SJSA1 (cell line): ENCODE results near the gene BAIAP2. TPM values are rescaled to one million over a fixed set of nuclear protein-coding genes. Genes with fewer than 3 reads are reported as not detected.

Source experiments
- DNase-seq, 2 experiments: peaks; one replicate each; pipeline ENCODE4 v3.0.0-alpha.2; 2015 to 2020; ENCODE audit warnings: low spot score in 2 of 2, low read depth in 1 of 2
- H3K27ac ChIP-seq: fragments of 250-450 bp; sonication (Bioruptor Pico); 2 replicates; pipeline ENCODE4 v1.5.1; 2020; ENCODE audit warnings: mild to moderate bottlenecking, moderate library complexity
- H3K27me3 ChIP-seq: fragments of 250-450 bp; sonication (Bioruptor Pico); replicated peaks from 2 replicates; pipeline ENCODE4 v1.5.1; 2020; ENCODE audit warnings: mild to moderate bottlenecking, moderate library complexity
- H3K36me3 ChIP-seq: fragments of 250-450 bp; sonication (Bioruptor Pico); 2 replicates; pipeline ENCODE4 v1.5.1; 2020; ENCODE audit warnings: mild to moderate bottlenecking
- H3K4me1 ChIP-seq: fragments of 250-450 bp; sonication (Bioruptor Pico); replicated peaks from 2 replicates; pipeline ENCODE4 v1.6.1; 2021; ENCODE audit warnings: mild to moderate bottlenecking
- H3K4me3 ChIP-seq: fragments of 250-450 bp; sonication (Bioruptor Pico); 2 replicates; pipeline ENCODE4 v1.5.1; 2020; ENCODE audit warnings: mild to moderate bottlenecking
- H3K9me3 ChIP-seq: fragments of 250-450 bp; sonication (Bioruptor Pico); replicated peaks from 2 replicates; pipeline ENCODE4 v1.5.1; 2020; ENCODE audit warnings: mild to moderate bottlenecking
- total RNA-seq: library from RNA; depleted of rRNA; stranded (reverse); fragments of >200 nt; shearing (Covaris generic); gene quantifications from 2 replicates; pipeline ENCODE4 v1.2.3, GENCODE V29; 2014

The BAIAP2 gene
- total RNA-seq, 1 experiment from 2014 or later: 37.6 TPM

DNA sequence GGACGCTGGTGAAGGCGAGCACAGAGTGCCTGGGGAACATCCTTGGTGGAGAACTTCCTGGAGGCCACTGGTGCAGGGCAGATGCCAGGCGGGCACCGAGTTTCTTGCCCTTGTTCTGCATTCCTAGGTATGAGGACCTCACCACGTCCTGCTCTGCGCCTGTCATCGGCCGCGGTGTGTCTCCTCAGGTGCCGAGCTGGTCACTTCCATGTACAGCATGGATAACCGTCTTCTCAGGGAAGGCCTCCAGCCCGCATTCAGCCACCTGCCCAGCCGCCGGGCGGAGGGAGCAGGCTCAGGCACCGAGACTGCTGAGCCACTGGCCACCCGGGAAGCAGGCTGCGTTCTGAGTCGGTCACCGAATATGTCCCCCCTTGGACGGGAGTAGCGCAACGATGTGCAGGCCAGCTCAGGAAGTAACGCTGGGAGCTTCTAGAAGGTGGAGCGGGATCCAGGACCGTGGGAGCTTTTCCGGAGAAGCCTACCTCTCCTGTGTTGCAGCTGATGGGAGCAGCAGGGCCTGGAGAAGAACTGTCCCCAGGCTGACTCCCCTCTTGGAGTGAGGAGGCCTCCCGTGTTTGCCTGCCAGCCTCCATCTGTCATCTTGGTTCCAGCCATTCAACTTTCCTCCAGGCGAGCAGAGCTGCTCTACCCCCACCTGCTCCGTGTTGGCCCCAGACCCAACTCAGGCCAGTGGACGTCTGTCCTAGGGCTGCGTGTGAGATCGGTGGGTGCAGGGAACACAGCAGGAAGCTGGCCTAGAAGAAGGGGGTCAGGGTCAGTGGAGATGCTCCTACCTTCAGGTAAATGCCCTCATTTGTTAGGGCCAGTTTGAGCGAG is 2.1 kb upstream of the BAIAP2 start:
- H3K9me3 ChIP-seq: 0 out of 2 replicates have a peak, but pooled peaks cover 5% of the 10 kb centered on the region
- peaks cover 27% of the 10 kb centered on the region for H3K36me3 ChIP-seq
- 0 out of 2 replicates have a peak, but pooled peaks cover 3% of the 10 kb centered on the region for H3K27me3 ChIP-seq
- no peak overlapping the region for H3K27ac ChIP-seq
- no peak overlapping the region for H3K4me3 ChIP-seq
- H3K4me1 ChIP-seq: peaks cover 26% of the 10 kb centered on the region
- DNase-seq: no peak

DNA sequence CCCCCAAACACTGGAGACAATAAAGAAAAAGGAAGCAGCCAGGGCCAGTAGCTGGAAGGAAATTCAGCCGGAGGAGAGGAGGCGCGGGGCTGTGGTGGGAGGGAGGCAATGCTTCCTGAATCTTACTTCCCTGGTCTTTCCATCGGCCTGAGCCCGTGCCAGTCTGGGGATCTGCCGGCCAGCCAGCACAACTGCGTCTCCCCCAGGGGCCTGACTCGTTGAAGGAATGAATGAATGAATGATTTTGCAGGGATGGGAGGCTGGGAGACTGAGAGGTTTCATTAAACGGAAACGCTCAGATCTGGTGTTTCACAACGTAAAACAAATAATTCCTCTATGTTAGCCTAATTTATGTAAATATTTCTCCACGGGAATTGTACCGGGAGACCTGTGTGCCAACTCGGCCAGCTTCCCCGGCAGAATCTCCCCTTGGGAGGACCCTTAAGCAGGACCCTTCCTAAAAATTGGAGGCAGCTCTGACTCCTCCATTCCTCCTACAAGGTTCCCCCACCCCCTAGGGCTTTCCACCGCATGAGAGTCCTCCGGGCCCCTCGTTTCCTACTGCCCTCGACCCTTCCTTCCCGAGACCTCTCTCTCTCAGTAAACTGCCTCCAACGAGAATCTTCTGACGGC is 1.3 kb upstream of the BAIAP2 start:
- DNase-seq: no peak
- Histone ChIP-seq H3K4me3 (peak overlapping the region; percentile 86), H3K4me1 (peaks cover 31% of the 10 kb centered on the region), H3K27ac (no peak overlapping the region), H3K9me3 (0 out of 2 replicates have a peak, but pooled peaks cover 5% of the 10 kb centered on the region), H3K27me3 (0 out of 2 replicates have a peak, but pooled peaks cover 3% of the 10 kb centered on the region), H3K36me3 (peaks cover 35% of the 10 kb centered on the region)

DNA sequence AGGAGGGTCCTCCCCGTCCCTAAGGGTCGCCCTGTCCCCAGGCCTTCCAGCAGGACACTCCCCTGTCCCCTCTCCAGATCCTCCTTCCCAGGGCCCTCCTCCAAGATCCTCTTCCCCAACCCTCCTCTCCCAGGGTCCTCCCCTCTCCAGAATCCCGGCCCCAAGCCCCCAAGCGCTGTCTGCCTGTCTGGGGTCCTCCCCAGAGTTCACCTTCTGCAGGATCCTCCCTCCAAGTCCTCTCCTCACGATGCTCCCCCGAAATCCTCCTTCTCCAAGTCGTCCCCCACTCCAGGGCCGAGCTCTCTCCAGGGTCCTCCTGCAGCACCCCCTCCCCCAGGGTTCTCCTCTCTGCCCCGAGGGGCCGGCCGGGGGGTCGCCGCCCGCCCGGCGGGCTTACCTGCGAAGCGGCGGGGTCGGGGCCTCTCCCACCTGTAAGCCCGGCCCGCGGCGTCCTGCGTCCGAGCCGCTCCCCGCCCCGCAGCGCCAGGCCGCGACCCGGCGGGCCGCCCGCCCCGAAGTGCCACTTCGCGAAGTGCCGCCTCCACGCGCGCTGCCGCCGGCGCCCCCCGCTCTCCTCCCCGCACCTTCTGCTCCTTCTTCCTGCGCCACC is 678 bp upstream of the BAIAP2 start:
- Histone ChIP-seq H3K4me1 (peaks cover 38% of the 10 kb centered on the region), H3K36me3 (peaks cover 41% of the 10 kb centered on the region), H3K4me3 (peak overlapping the region; percentile 86), H3K9me3 (0 out of 2 replicates have a peak, but pooled peaks cover 5% of the 10 kb centered on the region), H3K27ac (no peak overlapping the region), H3K27me3 (0 out of 2 replicates have a peak, but pooled peaks cover 3% of the 10 kb centered on the region)
- no peak for DNase-seq

DNA sequence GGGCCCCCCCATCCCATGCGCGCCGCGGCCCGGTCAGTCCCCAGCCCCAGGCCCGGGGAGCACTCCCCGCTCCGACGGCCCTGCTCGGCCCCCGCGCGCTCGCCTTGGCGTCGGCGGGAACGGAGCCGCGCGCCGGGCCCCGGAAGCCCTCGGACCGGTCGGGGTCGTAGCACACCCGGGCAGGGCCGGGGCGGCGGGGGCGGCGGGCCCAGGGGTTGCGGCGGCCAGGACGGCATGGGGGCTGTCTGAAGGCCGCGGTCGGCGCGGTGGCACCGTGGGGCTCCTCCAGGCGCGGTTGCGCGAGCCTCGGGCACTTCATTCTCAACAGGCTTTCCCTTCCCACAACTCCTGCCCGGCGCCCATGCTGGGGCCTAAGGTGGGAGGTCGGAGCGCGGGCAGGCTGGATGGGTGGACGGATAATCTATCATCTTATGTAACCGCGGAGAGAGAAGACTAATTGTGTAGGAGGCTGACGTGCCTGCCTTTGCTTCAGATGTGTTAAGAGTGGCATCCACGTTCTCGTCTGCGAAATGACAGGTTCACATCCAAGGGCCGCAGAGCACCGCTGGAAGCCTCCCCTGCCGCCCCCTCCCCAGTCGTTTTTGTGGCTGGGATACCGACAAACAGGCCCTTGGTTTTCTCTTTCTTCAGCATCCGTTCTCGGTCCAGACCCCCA is 708 bp downstream of the BAIAP2 start:
- Histone ChIP-seq H3K27ac (no peak overlapping the region), H3K4me1 (peaks cover 52% of the 10 kb centered on the region), H3K4me3 (peak overlapping the region; percentile 86), H3K9me3 (0 out of 2 replicates have a peak, but pooled peaks cover 5% of the 10 kb centered on the region), H3K36me3 (peaks cover 49% of the 10 kb centered on the region), H3K27me3 (0 out of 2 replicates have a peak, but pooled peaks cover 3% of the 10 kb centered on the region)
- no peak for DNase-seq

DNA sequence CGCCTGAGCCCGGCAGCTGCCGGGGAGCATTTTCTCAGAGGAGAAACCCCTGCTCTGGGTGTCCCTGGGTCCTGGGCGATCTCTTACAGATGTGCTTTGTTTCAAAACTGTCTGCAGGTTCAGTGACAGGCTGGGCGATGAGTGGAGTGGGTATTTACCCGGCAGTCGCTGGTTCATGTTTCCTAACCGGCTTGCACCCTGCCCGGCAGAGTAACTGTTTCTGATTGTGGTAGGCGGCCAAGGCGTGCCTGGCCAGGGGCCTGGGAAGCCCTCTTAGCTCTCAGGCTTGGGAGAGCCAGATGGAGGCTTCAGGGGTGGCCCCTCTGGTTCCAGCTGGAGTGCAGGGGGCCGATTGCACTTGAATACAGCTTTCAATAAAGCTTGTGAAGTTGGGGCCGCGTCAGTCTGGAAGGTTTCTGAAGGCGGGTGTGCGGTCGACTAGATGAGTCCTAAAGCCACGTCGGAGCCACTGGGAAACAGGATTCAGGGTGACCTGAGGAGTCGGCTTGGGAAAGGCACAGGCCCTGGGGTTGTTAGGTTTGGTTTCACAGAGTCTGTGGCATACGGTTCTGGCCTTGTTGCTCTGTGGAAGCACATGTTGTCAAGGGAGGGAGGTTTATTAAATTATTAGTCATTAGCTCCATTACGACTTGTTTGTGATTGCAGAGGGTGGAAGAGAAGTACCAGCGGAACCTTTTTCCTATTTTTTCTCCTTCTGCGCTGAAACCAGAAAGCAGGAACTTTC is 1.4 kb downstream of the BAIAP2 start:
- no peak overlapping the region for H3K27ac ChIP-seq
- 0 out of 2 replicates have a peak, but pooled peaks cover 3% of the 10 kb centered on the region for H3K27me3 ChIP-seq
- H3K4me1 ChIP-seq: peaks cover 59% of the 10 kb centered on the region
- peaks cover 49% of the 10 kb centered on the region for H3K36me3 ChIP-seq
- H3K4me3 ChIP-seq: peak overlapping the region; percentile 86
- 0 out of 2 replicates have a peak, but pooled peaks cover 5% of the 10 kb centered on the region for H3K9me3 ChIP-seq
- DNase-seq: no peak

DNA sequence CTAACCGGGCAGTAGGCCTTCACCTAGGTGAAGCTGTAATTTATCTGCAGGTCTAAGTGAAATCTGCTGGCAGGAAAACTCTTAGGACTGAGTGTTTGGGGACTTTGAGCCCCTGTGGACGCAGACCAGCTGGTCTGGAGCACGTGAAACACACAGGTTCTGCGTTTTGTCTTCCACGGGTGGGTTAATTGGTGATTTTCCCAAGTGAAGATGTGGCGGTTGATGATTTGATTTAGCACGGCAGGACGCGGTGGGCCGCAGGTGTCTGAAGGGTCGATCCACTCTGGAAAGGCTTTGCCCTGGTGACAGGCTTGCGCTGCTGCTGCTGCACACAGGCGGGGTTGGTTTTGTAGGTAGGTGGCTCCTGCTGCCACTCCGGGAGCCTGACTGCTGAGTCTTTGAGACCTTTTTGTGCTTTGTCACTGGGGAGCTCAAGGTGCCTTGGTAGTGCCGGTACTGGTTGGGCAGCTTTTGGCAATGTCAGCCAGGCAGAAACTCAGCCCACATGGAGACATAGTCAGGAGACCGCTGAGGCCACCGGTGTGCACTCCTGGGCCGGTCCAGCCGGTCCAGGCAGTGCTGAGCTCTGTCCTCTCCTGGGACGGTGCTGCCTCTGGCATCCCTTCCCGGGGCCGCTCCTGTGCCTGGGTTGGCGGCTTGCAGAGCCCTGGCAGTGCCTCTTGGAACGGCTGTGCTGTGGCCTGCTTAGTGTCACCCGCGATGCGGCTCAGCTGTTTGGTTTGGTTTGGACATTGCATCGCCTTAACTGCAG is 2.3 kb downstream of the BAIAP2 start:
- Histone ChIP-seq H3K4me3 (no peak overlapping the region), H3K9me3 (0 out of 2 replicates have a peak, but pooled peaks cover 5% of the 10 kb centered on the region), H3K36me3 (peaks cover 49% of the 10 kb centered on the region), H3K27ac (no peak overlapping the region), H3K4me1 (peaks cover 62% of the 10 kb centered on the region), H3K27me3 (0 out of 2 replicates have a peak, but pooled peaks cover 3% of the 10 kb centered on the region)
- DNase-seq: no peak

DNA sequence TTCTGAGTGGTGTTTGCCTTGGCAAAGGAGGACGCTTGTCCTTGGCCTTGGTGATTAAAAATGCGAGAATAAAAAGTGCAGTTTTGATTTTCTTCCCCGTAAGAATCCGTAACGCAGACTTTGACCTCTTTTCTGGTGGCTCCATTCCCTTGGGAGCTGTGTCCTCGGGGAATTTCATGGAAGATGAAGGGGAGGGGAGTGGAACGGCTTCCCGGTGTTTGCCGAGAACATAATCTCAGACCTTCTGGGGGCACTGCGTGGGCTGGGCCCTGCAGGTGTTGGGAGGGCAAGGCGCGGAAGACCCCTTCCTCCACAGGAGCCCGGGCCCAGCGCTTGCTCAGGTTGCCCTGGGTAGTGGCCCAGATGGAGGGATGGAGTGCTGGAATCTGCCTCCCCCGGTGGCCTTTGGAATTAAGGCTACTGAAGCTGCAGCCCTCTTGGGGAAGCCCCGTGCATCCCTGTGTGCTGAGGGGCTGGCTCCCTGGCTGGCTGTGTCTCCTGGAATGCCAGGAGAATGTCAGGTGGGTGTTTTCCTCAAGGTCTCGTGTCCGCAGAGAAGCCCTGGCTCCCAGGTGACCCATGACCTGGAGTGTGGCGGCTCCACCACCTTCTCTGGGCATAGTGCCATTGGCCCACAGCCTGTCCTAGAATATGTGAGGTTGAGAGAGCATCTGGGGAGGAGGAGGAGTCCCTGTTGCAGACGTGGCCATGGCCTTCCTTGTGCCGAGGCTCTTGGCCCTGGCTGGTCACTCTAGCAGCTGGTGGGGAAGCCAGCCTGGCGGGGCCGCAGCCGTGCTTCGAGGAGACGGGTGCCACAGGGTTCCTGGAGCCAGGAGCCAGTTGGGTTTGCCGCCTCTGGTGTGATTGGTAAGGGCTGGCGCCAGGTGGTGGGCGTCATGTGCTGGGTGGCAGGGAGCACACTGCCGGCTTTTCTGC is 3.1 kb downstream of the BAIAP2 start:
- Histone ChIP-seq H3K36me3 (peaks cover 44% of the 10 kb centered on the region), H3K4me1 (peaks cover 62% of the 10 kb centered on the region), H3K4me3 (no peak overlapping the region), H3K27ac (no peak overlapping the region), H3K9me3 (0 out of 2 replicates have a peak, but pooled peaks cover 3% of the 10 kb centered on the region), H3K27me3 (0 out of 2 replicates have a peak, but pooled peaks cover 3% of the 10 kb centered on the region)
- no peak for DNase-seq

DNA sequence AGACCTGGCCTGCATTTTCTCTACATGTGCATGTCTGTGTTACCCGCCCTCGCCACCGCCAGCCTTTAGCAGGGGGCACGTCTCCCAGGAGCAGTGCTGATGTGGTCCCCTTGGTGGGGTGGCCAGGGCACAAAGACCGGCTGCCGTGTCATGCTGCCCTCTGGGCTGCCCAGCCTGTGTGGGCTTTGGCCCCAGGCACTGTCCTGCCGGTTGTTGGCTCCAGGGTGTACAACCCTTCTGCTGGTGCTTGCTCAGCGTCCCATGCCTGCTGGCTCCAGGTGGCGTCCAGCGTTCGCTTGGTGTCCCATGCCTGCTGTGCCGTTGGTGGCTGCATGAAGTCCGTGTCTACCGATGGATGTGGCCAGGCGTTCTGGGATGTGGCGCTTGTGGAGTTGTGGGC is 4.1 kb downstream of the BAIAP2 start:
- H3K4me1 ChIP-seq: peaks cover 65% of the 10 kb centered on the region
- no peak overlapping the region for H3K27ac ChIP-seq
- DNase-seq: no peak
- 0 out of 2 replicates have a peak, but pooled peaks cover 2% of the 10 kb centered on the region for H3K9me3 ChIP-seq
- H3K4me3 ChIP-seq: no peak overlapping the region
- peaks cover 49% of the 10 kb centered on the region for H3K36me3 ChIP-seq
- H3K27me3 ChIP-seq: no peaks in the 10 kb centered on the region

DNA sequence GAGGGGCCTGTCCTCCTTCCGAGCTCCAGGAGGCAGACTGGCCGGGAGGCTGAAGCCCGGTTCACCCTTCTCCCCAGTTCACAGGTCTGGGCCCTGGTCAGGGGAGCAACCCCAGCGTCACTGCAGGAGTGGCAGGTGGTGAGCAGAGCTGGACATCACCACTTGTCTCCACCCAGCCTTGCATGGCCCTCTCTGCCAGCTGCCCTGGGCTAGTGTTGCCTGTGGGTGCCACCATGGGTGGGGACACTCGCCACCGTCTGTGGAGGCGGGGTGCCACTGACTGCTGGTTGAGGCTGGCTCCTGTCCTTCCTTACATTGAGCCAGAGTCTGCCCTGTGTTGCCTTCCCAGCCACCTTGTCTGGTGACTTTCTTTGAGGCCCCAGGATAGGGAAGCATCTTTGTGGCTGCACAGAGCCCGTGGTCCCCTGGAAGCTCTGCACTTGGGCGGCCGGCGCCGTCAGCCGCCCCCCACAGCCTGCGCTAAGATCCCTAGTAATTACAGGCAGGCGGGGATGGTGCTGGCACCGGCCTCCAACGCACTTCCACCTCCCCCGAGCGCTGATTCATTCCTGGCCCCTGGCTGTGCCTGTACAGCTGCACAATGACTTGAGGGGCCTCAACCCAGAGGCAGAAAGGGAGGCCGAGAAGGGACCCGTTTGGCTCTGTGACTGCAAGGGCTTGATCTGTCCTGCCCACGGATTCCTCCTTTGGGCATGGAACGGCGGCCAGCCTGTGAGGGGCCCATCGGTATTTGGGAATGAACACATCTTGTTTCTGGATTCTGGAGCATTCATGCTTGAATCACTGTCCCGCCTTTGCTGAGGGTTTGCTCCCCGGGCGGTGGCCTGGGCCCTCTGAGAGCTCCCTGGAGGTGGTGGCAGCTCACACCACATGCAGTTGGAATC is 5.2 kb downstream of the BAIAP2 start:
- H3K27ac ChIP-seq: peak overlapping the region; percentile 36
- peaks cover 70% of the 10 kb centered on the region for H3K4me1 ChIP-seq
- H3K9me3 ChIP-seq: no peaks in the 10 kb centered on the region
- no peak overlapping the region for H3K4me3 ChIP-seq
- H3K27me3 ChIP-seq: no peaks in the 10 kb centered on the region
- H3K36me3 ChIP-seq: peaks cover 58% of the 10 kb centered on the region
- DNase-seq: peak; percentile 78 to 89

DNA sequence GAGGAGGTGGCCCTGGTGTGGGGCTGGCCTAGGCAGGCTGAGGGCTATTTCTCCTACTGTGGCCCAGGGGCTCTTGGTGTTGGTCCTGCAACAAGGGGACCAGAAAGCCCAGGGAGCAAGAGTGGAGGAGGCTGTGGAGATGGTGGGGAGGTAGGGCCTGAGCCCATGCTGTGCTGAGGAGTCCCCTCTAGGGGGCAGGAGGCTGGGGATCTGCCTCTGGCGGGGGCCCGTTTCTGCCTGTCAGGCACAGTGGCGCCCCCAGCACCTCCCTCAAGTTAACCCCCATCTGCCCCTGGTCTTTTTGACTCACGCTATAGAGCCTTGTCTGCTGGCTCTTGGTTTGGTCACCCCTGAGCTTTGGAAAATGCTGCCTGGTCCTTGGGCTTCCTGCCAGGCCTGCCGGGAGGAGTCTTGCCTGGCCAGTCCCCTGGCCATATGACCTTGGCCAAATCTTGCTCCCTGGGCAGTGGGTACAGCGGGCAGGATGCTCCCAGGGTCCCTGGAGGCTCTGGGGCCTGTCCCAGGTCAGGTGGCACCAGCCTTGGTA is 5.9 kb downstream of the BAIAP2 start:
- Histone ChIP-seq H3K27ac (peak overlapping the region; percentile 36), H3K36me3 (peaks cover 62% of the 10 kb centered on the region), H3K4me1 (peaks cover 70% of the 10 kb centered on the region), H3K27me3 (no peaks in the 10 kb centered on the region), H3K4me3 (no peak overlapping the region), H3K9me3 (no peaks in the 10 kb centered on the region)
- peak in 1 of 2 experiments; percentile 53 for DNase-seq
